K562 (cell line): ENCODE results near the gene CEBPE. TPM values are rescaled to one million over a fixed set of nuclear protein-coding genes. Genes with fewer than 3 reads are reported as not detected.
A peak's percentile ranks its signal among the peaks of the same experiment; 100 is the strongest.

Experiments
- CHAMP1 ChIP-seq: fragments of 450-650 bp; IDR thresholded peaks from 2 replicates; pipeline ENCODE4 v1.6.1; 2016; ENCODE audit warnings: mild to moderate bottlenecking
- DEAF1 ChIP-seq: fragments of 450-650 bp; formaldehyde crosslinking; IDR thresholded peaks from 2 replicates; pipeline ENCODE4 v1.4.0; 2020; ENCODE audit warnings: mild to moderate bottlenecking, moderate library complexity
- E2F8 ChIP-seq: fragments of 450-650 bp; IDR thresholded peaks from 2 replicates; pipeline ENCODE4 v1.7.1; 2018; ENCODE audit warnings: mild to moderate bottlenecking, low read depth; ENCODE audit not compliant: partially characterized antibody
- ETV5 ChIP-seq: sonication (generic); formaldehyde crosslinking; IDR thresholded peaks from 2 replicates; pipeline ENCODE4 v1.4.0; 2020; ENCODE audit warnings: low read depth, mild to moderate bottlenecking, missing genetic modification reagents
- IRF9 ChIP-seq: fragments of 450-650 bp; IDR thresholded peaks from 2 replicates; pipeline ENCODE4 v1.6.1; 2016; ENCODE audit warnings: missing biosample characterization, missing genetic modification characterization
- LCOR ChIP-seq: sonication (generic); formaldehyde crosslinking; IDR thresholded peaks from 2 replicates; pipeline ENCODE4 v1.8.0; 2022; ENCODE audit warnings: mild to moderate bottlenecking, missing genetic modification reagents
- RBM34 ChIP-seq: fragments of 200-400 bp; formaldehyde crosslinking; IDR thresholded peaks from 2 replicates; pipeline ENCODE4 v1.6.1; 2018; ENCODE audit warnings: low read length, borderline replicate concordance; ENCODE audit not compliant: insufficient read depth
- SAFB2 ChIP-seq: fragments of 200-400 bp; formaldehyde crosslinking; IDR thresholded peaks from 2 replicates; pipeline ENCODE4 v1.6.1; 2018; ENCODE audit warnings: borderline replicate concordance, low read length, low read depth, moderate library complexity; ENCODE audit not compliant: severe bottlenecking
- SMARCA5 ChIP-seq: fragments of 450-650 bp; IDR thresholded peaks from 2 replicates; pipeline ENCODE4 v1.6.1; 2016
- SREBF1 ChIP-seq: fragments of 150-350 bp; IDR thresholded peaks from 2 replicates; pipeline ENCODE4 v1.6.1; 2014; ENCODE audit warnings: antibody characterized with exemption, low read depth, low read length, borderline replicate concordance
- UBTF ChIP-seq, 2 experiments: IDR thresholded peaks; 2 replicates each; pipeline ENCODE4 v1.6.1; 2012; ENCODE audit warnings: improper control_type of control experiment in 2 of 2, low read depth in 2 of 2, low read length in 2 of 2, borderline replicate concordance in 1 of 2
- ZKSCAN1 ChIP-seq: fragments of 150-350 bp; IDR thresholded peaks from 2 replicates; pipeline ENCODE4 v1.6.1; 2016; ENCODE audit warnings: low read depth, low read length
- ZNF395 ChIP-seq: fragments of 200-800 bp; sonication (Bioruptor generic); IDR thresholded peaks from 2 replicates; pipeline ENCODE4 v1.6.1; 2017; ENCODE audit warnings: missing genetic modification characterization, missing compliant biosample characterization
- polyA plus RNA-seq, 8 experiments: library from polyadenylated mRNA; depleted of rRNA in 4 of 8; stranded (reverse) in 5 of 8; unstranded in 3 of 8; fragments of >200 nt; fragmentation: Nextera tagmentation in 2 of 8; fragmentation: Illumina TruSeq in 1 of 8; extraction: Ambion mirVana in 2 of 8; extraction: Trizol in 1 of 8; gene quantifications; 2 replicates each; pipeline versions ENCODE4 v1.2.1 to v1.2.3, GENCODE V29; 2011 to 2014; ENCODE audit warnings: inconsistent platforms in 1 of 8, missing spikeins in 1 of 8
- total RNA-seq, 7 experiments: library from RNA; depleted of rRNA in 6 of 7; stranded (reverse); fragments of >200 nt in 6 of 7; fragmentation: Illumina TruSeq in 2 of 7; extraction: Trizol in 2 of 7; gene quantifications; 2 replicates each; pipeline versions ENCODE4 v1.2.1 to v1.2.3, GENCODE V29; 2011 to 2021; ENCODE audit warnings: low replicate concordance in 1 of 7

CEBPE gene
- total and polyA plus RNA-seq, 9 of the 15 experiments (the other 6 are each of a cell fraction or from before 2014, with no cell fraction given): 0.09 to 0.15 (median 0.13) TPM; not detected in 6

GRCh38 chr14:23120541-23121251 is 1.6 kb upstream of the CEBPE start (continued):
- TF ChIP-seq CHAMP1 (peak; percentile 82), RBM34 (no peak), SMARCA5 (no peak), E2F8 (peak; percentile 58), ETV5 (no peak), ZNF395 (CRISPR knock-in tag) (no peak; the same call in 1 of the 2 replicates), SAFB2 (no peak), IRF9 (tag) (no peak), SREBF1 (no peak), UBTF (IDR thresholded peaks at IDR 0.05; ENCODE audit: borderline replicate concordance in 1 of 2, low read depth in 2 of 2, low read length in 2 of 2) (0 out of 4 replicates have a peak, but pooled peaks of 1 of the 2 experiments have one; percentile 53), LCOR (CRISPR knock-in tag) (peak; percentile 98), ZKSCAN1 (no peak), DEAF1 (CRISPR knock-in tag) (peak; percentile 100)
